KOPT-K1 (cell line): Measurements from ENCODE around the gene GPR4.

Experiments
- H3K27ac ChIP-seq: fragments of 200-600 bp; sonication (generic); 2 replicates; pipeline ENCODE4 v1.5.1; 2016; ENCODE audit warnings: antibody characterized with exemption, mild to moderate bottlenecking, low read depth, low read length; ENCODE audit not compliant: poor library complexity, severe bottlenecking
- H3K36me3 ChIP-seq: fragments of 200-600 bp; sonication (generic); 2 replicates; pipeline ENCODE4 v1.5.1; 2017; ENCODE audit warnings: antibody characterized with exemption, mild to moderate bottlenecking, low read length, moderate library complexity; ENCODE audit not compliant: insufficient read depth
- H3K9me3 ChIP-seq: fragments of 200-600 bp; sonication (generic); 2 replicates; pipeline ENCODE4 v1.5.1; 2017; ENCODE audit warnings: antibody characterized with exemption, low read length, mild to moderate bottlenecking; ENCODE audit not compliant: insufficient read depth, poor library complexity, severe bottlenecking

The GPR4 gene

DNA sequence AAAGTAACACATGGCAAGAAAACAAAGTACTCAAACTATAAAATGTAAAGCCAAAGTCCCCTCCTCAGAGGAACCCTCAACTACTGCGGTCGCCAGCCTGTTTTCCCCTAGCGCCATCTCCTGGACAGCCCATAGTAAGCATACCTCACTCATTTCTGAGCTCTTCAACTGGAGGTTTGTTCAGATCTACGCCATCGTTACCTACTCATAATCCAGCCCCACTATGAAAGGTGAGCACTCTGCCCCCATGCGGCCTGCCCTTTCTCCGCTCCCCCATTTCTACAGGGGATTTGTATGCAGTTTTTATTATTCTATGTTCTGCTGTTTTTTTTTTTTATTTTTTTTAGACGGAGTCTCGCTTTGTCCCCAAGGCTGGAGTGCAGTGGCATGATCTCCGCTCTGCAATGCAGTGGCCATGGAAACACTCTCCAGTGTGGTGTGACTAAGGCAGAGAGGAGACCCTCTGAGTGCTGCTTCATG is 43.6 kb downstream of the GPR4 start:
- H3K27ac ChIP-seq: no peak overlapping the region
- H3K36me3 ChIP-seq: peaks cover 5% of the 10 kb centered on the region; the same call in 1 of the 2 replicates
- H3K9me3 ChIP-seq: no peaks in the 10 kb centered on the region

DNA sequence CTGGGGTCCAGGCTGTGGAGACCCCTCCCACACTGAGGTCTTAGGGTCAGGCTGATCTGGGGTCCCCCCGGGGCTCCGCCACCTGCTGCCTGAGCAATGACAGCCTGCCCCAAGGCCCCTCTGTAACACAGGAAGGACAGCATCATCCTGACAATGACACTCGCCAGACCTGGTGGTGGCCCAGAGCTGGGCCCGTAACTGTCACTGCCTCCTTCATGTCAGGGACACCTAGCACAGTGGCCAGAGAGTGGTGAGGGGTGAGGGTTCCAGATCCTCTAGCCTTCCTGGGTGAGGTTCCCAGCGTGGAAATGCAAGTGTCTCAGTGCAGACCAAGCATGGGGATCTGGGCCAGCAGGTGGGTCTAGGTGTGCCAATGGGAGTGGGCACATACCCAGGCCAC is 45.2 kb downstream of the GPR4 start:
- Histone ChIP-seq H3K9me3 (no peaks in the 10 kb centered on the region), H3K27ac (no peak overlapping the region)

DNA sequence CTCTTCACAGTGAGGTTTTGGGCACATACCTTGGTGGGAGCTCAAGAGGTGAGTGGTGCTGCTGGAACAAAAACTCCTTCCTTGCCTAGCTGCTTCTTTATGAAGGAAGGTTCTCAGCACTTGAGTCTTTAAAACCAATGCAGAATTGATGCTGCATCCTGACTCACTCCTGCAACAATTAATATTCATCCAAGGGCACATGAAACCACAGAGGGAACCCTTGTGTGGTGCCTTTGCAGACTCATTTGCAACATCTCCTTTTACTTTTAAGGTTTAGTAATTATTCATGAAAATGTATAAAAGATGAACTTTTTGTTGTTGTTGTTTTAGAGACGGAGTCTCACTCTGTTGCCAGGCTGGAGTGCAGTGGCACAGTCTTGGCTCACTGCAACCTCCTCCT is 47.5 kb downstream of the GPR4 start:
- peaks cover 10% of the 10 kb centered on the region; the same call in 1 of the 2 replicates for H3K36me3 ChIP-seq
- no peaks in the 10 kb centered on the region for H3K9me3 ChIP-seq
- no peak overlapping the region for H3K27ac ChIP-seq

More for the DNA sequence above, 45.2 kb downstream of the GPR4 start:
- peaks cover 10% of the 10 kb centered on the region; the same call in 1 of the 2 replicates for H3K36me3 ChIP-seq

DNA sequence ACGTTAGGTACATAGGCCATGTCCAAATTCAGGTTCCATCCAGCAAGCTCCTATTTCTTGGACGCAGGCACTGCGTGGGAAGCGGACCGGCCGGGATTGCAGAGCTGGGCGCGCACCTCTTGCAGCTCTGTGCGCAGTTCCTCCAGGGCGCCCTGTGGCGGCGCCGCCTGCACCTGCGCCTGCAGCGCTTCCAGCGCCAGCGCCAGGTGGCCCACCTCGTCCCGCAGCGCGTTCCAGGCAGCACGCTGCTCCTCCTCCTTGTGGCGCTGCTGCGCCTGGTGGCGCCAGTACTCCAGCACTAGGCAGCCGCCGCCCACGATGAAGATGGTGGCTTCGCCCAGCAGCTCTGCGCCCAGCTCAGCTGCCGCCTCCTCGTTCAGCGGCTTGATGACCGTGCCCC is 48.5 kb downstream of the GPR4 start:
- peaks cover 10% of the 10 kb centered on the region; the same call in 1 of the 2 replicates for H3K36me3 ChIP-seq

DNA sequence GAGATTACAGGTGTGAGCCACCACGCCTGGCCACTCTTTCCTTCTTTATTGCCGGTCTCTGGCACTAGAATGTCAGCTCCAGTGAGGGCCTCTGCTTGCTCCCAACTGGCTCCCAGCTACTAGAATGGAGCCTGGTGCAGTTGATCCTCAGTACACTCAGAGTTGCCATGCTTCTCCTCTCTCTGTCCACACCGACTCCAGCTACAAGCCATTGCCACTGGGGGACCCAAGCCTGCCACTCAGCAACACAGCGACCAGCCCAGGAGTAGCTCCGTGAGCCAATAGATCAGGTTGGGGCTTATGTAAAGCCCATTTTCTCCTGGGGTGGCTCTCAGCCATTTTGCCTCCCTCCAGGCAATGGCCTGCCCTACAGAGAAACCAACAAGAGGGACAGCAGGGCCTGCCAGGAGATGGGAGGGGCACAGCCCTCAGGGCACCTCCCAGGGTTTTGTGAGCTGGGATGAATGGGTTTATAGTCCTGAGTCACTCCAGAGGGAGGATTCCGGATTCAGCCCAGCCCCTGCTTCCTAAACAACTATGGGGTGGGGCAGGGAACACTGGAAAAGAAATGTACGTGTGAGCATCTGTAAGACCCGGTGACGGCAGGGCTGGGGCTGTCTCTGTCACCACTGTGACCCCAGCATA is 53.9 kb downstream of the GPR4 start:
- Histone ChIP-seq H3K36me3 (peaks cover 2% of the 10 kb centered on the region; the same call in 1 of the 2 replicates), H3K9me3 (no peaks in the 10 kb centered on the region), H3K27ac (no peak overlapping the region)

More for the DNA sequence above, 48.5 kb downstream of the GPR4 start:
- H3K27ac ChIP-seq: no peak overlapping the region
- H3K9me3 ChIP-seq: no peaks in the 10 kb centered on the region

GRCh38 chr19:45547211-45547770 is 54.7 kb downstream of the GPR4 start:
- Histone ChIP-seq H3K36me3 (no peaks in the 10 kb centered on the region), H3K9me3 (no peaks in the 10 kb centered on the region), H3K27ac (no peak overlapping the region)

DNA sequence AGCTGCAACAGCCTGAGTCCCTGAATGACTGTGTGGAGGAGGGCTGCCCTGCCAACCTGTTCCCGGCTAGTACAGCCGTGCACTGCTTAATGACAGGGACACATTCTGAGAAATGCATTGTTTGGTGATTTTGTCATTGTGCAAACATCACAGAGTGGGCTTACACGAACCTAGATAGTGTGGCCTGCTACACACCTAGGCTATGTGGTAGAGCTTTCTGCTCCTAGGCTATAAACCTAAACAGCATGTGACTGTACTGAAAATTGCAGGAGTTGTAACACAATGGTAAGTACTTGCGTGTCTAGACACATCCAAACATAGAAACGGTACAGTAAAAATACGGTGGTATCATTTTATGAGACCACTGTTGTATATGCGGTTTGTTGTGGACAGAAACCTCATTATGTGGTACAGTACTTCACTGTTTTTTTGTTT is 59.8 kb downstream of the GPR4 start:
- no peaks in the 10 kb centered on the region for H3K9me3 ChIP-seq
- no peaks in the 10 kb centered on the region for H3K36me3 ChIP-seq
- H3K27ac ChIP-seq: no peak overlapping the region
